NK-92 treated with Interleukin-12 subunit alpha and Interleukin-12 subunit beta, amount 100 ng/mL, for 24 hours (cell line): ENCODE measurements around the gene GFPT1.
"Not testable (repeated sequence)": the region's sequence is repeated elsewhere in the genome, so short reads cannot be mapped to it uniquely, and the experiment has no call there.

ENCODE experiments used
- DNase-seq: peaks from one replicate; lab custom pipeline; 2025; lab: John Stamatoyannopoulos, UW

The GFPT1 gene

GRCh38 chr2:69386789-69387734, at the start of gene GFPT1:
TSS of gene GFPT1 (minus strand) at chr2:69387227. CDS start at chr2:69387071, 156 bp downstream.
- peak; percentile 85 for DNase-seq

- DNase-seq: no peak
Observed at GRCh38 chr2:69436596-69436937, 49.5 kb upstream of the GFPT1 start.

- DNase-seq: no peak
Observed at GRCh38 chr2:69434753-69435152, 47.7 kb upstream of the GFPT1 start.

GRCh38 chr2:69429491-69430183, 42.6 kb upstream of the GFPT1 start:
- no peak for DNase-seq

- DNase-seq: no peak
Observed at GRCh38 chr2:69428981-69429380, 42.0 kb upstream of the GFPT1 start.

- no peak for DNase-seq
Observed at GRCh38 chr2:69424419-69424818, 37.4 kb upstream of the GFPT1 start.

GRCh38 chr2:69422198-69422597, 35.2 kb upstream of the GFPT1 start:
- DNase-seq: no peak

- DNase-seq: not testable (repeated sequence)
Observed at GRCh38 chr2:69419111-69419510, 32.1 kb upstream of the GFPT1 start.

- DNase-seq: no peak
Observed at GRCh38 chr2:69416147-69416546, 29.1 kb upstream of the GFPT1 start.

- DNase-seq: no peak
Observed at GRCh38 chr2:69411120-69411519, 24.1 kb upstream of the GFPT1 start.

GRCh38 chr2:69405306-69405705, 18.3 kb upstream of the GFPT1 start:
- no peak for DNase-seq

GRCh38 chr2:69400121-69400520, 13.1 kb upstream of the GFPT1 start:
- no peak for DNase-seq

GRCh38 chr2:69397234-69397633, 10.2 kb upstream of the GFPT1 start:
- DNase-seq: no peak

- DNase-seq: no peak
Observed at GRCh38 chr2:69395866-69396265, 8.8 kb upstream of the GFPT1 start.

GRCh38 chr2:69393963-69394362, 6.9 kb upstream of the GFPT1 start:
- no peak for DNase-seq

- no peak for DNase-seq
Observed at GRCh38 chr2:69390471-69390870, 3.4 kb upstream of the GFPT1 start.

- no peak for DNase-seq
Observed at GRCh38 chr2:69390001-69390400, 3.0 kb upstream of the GFPT1 start.

GRCh38 chr2:69389271-69389670, 2.2 kb upstream of the GFPT1 start:
- no peak for DNase-seq

- no peak for DNase-seq
Observed at GRCh38 chr2:69387770-69388481, 899 bp upstream of the GFPT1 start.

GRCh38 chr2:69386360-69386759, 667 bp downstream of the GFPT1 start:
- DNase-seq: no peak

GRCh38 chr2:69385443-69386151, 1.4 kb downstream of the GFPT1 start:
- DNase-seq: no peak

GRCh38 chr2:69384618-69385081, 2.4 kb downstream of the GFPT1 start:
- DNase-seq: no peak
